Neural progenitor cell (in vitro differentiated cells): ENCODE data around the gene EXOC4.

Experiments
- CTCF ChIP-seq: fragments of 200-600 bp; sonication (generic); IDR thresholded peaks from 2 replicates; pipeline ENCODE4 v1.5.1; 2017; ENCODE audit warnings: antibody characterized with exemption, mild to moderate bottlenecking
- EZH2 ChIP-seq: fragments of 200-600 bp; sonication (generic); IDR thresholded peaks from 2 replicates; pipeline ENCODE4 v1.6.1; 2017; ENCODE audit warnings: antibody characterized with exemption, mild to moderate bottlenecking, moderate library complexity

DNA sequence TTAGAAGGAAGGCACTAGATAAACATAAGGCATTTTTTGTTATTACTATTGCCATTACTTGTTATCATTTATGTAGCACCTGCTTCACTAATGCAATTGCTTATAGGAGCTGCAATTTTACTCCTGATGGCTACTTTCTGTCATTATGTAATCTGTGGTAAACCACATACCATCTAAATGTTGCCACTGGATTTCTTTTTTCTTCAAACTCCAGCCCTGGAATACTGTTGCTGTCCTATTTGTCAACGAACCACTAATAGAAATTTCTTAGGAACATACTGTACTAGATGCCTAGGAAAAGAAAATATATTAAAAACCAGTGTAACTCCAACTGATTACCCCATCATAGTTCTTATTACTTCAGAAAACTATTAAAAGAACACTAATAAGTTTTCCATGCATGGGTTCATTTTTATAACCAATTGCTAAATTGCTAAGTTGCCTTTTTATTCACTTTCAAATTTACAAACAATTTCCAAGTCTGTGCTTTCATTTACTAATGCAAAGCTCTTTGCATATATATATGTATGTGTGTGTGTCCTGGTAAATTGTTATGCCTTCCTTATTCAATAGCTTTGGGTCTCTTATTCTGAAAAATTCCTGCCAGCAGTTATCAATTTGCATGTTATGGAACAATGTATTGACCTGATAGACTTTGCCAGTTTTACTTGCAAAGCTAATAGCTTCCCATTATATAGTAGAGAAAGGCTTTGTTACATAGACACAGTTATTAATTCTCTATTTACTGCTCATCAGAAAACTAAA, 287.4 kb downstream of the EXOC4 start:
- no peak for TF ChIP-seq CTCF
- no peak for TF ChIP-seq EZH2
